Astrocyte (in vitro differentiated cells and primary cell): Measurements from ENCODE around the gene SLC38A4. TPM values are rescaled to one million over a fixed set of nuclear protein-coding genes. Genes with fewer than 3 reads are reported as not detected.

ENCODE experiments used
- DNase-seq: peaks from one replicate; pipeline ENCODE4 v3.0.0-alpha.2; 2010; ENCODE audit warnings: low read depth
- FAIRE-seq: peaks from 2 replicates; lab custom pipeline; 2011; peaks lifted over from hg19 to GRCh38; lab: Jason Lieb, UNC
- H2AFZ ChIP-seq: 2 replicates; pipeline ENCODE4 v1.6.0; 2012; ENCODE audit warnings: low read depth, low read length, inconsistent platforms
- H3K27ac ChIP-seq: 2 replicates; pipeline ENCODE4 v1.5.1; 2011; ENCODE audit warnings: low read depth, low read length, inconsistent platforms
- H3K27me3 ChIP-seq: 2 replicates; pipeline ENCODE4 v1.6.0; 2011; ENCODE audit warnings: low read length, inconsistent platforms; ENCODE audit not compliant: insufficient read depth
- H3K36me3 ChIP-seq: 2 replicates; pipeline ENCODE4 v1.5.1; 2011; ENCODE audit warnings: low read length, inconsistent platforms; ENCODE audit not compliant: insufficient read depth
- H3K4me1 ChIP-seq: 2 replicates; pipeline ENCODE4 v1.5.1; 2011; ENCODE audit warnings: low read length, inconsistent platforms; ENCODE audit not compliant: insufficient read depth
- H3K4me2 ChIP-seq: 2 replicates; pipeline ENCODE4 v1.6.0; 2012; ENCODE audit warnings: low read length, inconsistent platforms
- H3K4me3 ChIP-seq: 2 replicates; pipeline ENCODE4 v1.5.1; 2011; ENCODE audit warnings: low read depth, mild to moderate bottlenecking, low read length, inconsistent platforms; ENCODE audit not compliant: insufficient read depth
- H3K79me2 ChIP-seq: 2 replicates; pipeline ENCODE4 v1.6.0; 2012; ENCODE audit warnings: mild to moderate bottlenecking, low read length, inconsistent platforms; ENCODE audit not compliant: insufficient read depth
- H3K9ac ChIP-seq: 2 replicates; pipeline ENCODE4 v1.6.0; 2012; ENCODE audit warnings: mild to moderate bottlenecking, low read length, inconsistent platforms
- H3K9me3 ChIP-seq: 2 replicates; pipeline ENCODE4 v1.5.1; 2012; ENCODE audit warnings: low read depth, mild to moderate bottlenecking, low read length, inconsistent platforms; ENCODE audit not compliant: insufficient read depth
- H4K20me1 ChIP-seq: 2 replicates; pipeline ENCODE4 v1.6.0; 2012; ENCODE audit warnings: low read length, inconsistent platforms; ENCODE audit not compliant: insufficient read depth
- H3K27ac Mint-ChIP-seq: one replicate; pipeline ENCODE4 v1.8.0; 2021; ENCODE audit warnings: mild to moderate bottlenecking, mixed read lengths; ENCODE audit not compliant: unreplicated experiment
- H3K27me3 Mint-ChIP-seq: one replicate; pipeline ENCODE4 v1.8.0; 2021; ENCODE audit warnings: low read depth, mixed read lengths; ENCODE audit not compliant: unreplicated experiment
- H3K36me3 Mint-ChIP-seq: one replicate; pipeline ENCODE4 v1.8.0; 2021; ENCODE audit warnings: low read depth, mixed read lengths; ENCODE audit not compliant: unreplicated experiment
- H3K4me1 Mint-ChIP-seq: one replicate; pipeline ENCODE4 v1.8.0; 2021; ENCODE audit warnings: low read depth, mixed read lengths; ENCODE audit not compliant: unreplicated experiment
- H3K4me3 Mint-ChIP-seq: one replicate; pipeline ENCODE4 v1.8.0; 2021; ENCODE audit warnings: mild to moderate bottlenecking, moderate library complexity, mixed read lengths; ENCODE audit not compliant: unreplicated experiment
- H3K9me3 Mint-ChIP-seq: one replicate; pipeline ENCODE4 v1.8.0; 2021; ENCODE audit warnings: mild to moderate bottlenecking, mixed read lengths; ENCODE audit not compliant: unreplicated experiment
- EZH2 ChIP-seq: IDR thresholded peaks from 2 replicates; pipeline ENCODE4 v1.6.1; 2012; ENCODE audit warnings: mild to moderate bottlenecking, low read length, inconsistent platforms; ENCODE audit not compliant: insufficient read depth
- total RNA-seq: library from RNA; stranded (reverse); gene quantifications from 2 replicates; pipeline ENCODE4 v1.2.1, GENCODE V29; 2021
- TF ChIP-seq, protein P1 (sequence below): IDR thresholded peaks from 2 replicates; pipeline ENCODE4 v1.5.1; 2011; ENCODE audit warnings: low read depth, mild to moderate bottlenecking, inconsistent platforms, low read length, moderate library complexity; ENCODE audit not compliant: insufficient read depth

The SLC38A4 gene
- total RNA-seq, 1 donor from 2014 or later = 1.6 TPM

DNA sequence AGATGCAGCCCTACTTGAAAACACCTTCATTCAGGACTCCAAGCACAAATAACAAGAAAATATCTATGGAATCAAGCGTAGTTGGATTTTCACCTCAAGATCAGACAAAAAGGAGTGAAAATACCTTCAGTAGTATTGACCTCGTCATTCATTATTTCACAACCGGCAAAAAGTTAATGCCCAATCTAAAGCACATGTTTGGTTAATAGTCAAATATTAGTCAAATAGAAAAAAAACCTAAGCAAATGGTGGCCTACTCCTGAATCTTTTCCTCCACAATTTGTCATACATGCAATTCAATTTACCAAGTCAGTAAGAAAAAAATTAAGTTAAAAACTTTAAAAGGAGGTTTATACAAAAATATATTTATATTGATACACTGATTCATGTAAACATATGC is 50.0 kb downstream of the SLC38A4 start:
- Mint-ChIP-seq H3K27ac (no peak overlapping the region), H3K4me3 (no peak overlapping the region), H3K4me1 (peaks cover 29% of the 10 kb centered on the region), H3K9me3 (no peaks in the 10 kb centered on the region), H3K27me3 (no peaks in the 10 kb centered on the region), H3K36me3 (no peaks in the 10 kb centered on the region)
- H3K9me3 ChIP-seq = no peaks in the 10 kb centered on the region
- H3K4me1 ChIP-seq = peaks cover 20% of the 10 kb centered on the region
- FAIRE-seq = no peak
- H3K4me2 ChIP-seq = no peak overlapping the region
- H2AFZ ChIP-seq = no peak overlapping the region
- H3K27ac ChIP-seq = no peak overlapping the region
- no peak for DNase-seq
- H4K20me1 ChIP-seq = no peaks in the 10 kb centered on the region
- no peaks in the 10 kb centered on the region for H3K36me3 ChIP-seq
- H3K79me2 ChIP-seq = no peaks in the 10 kb centered on the region
- no peak overlapping the region for H3K4me3 ChIP-seq
- H3K9ac ChIP-seq = no peak overlapping the region
- TF ChIP-seq, protein P1, sequence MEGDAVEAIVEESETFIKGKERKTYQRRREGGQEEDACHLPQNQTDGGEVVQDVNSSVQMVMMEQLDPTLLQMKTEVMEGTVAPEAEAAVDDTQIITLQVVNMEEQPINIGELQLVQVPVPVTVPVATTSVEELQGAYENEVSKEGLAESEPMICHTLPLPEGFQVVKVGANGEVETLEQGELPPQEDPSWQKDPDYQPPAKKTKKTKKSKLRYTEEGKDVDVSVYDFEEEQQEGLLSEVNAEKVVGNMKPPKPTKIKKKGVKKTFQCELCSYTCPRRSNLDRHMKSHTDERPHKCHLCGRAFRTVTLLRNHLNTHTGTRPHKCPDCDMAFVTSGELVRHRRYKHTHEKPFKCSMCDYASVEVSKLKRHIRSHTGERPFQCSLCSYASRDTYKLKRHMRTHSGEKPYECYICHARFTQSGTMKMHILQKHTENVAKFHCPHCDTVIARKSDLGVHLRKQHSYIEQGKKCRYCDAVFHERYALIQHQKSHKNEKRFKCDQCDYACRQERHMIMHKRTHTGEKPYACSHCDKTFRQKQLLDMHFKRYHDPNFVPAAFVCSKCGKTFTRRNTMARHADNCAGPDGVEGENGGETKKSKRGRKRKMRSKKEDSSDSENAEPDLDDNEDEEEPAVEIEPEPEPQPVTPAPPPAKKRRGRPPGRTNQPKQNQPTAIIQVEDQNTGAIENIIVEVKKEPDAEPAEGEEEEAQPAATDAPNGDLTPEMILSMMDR = no peak
- TF ChIP-seq EZH2 = no peak
- H3K27me3 ChIP-seq = no peaks in the 10 kb centered on the region

GRCh38 chr12:46774322-46774633 is 51.5 kb downstream of the SLC38A4 start:
- no peaks in the 10 kb centered on the region for H3K27me3 Mint-ChIP-seq
- Histone ChIP-seq H3K9me3 (no peaks in the 10 kb centered on the region), H2AFZ (no peak overlapping the region), H3K27ac (no peak overlapping the region), H4K20me1 (no peaks in the 10 kb centered on the region), H3K4me1 (peaks cover 24% of the 10 kb centered on the region), H3K4me2 (peak overlapping the region; percentile 30), H3K79me2 (no peaks in the 10 kb centered on the region), H3K4me3 (no peak overlapping the region), H3K27me3 (no peaks in the 10 kb centered on the region), H3K36me3 (no peaks in the 10 kb centered on the region), H3K9ac (no peak overlapping the region)
- no peaks in the 10 kb centered on the region for H3K9me3 Mint-ChIP-seq
- H3K27ac Mint-ChIP-seq = peak overlapping the region; percentile 24
- no peak overlapping the region for H3K4me3 Mint-ChIP-seq
- no peaks in the 10 kb centered on the region for H3K36me3 Mint-ChIP-seq
- TF ChIP-seq, protein P1 = no peak
- no peak for TF ChIP-seq EZH2
- H3K4me1 Mint-ChIP-seq = peaks cover 39% of the 10 kb centered on the region
- FAIRE-seq (no peak), DNase-seq (no peak)

- peak overlapping the region; percentile 30 for H3K4me2 ChIP-seq
- no peaks in the 10 kb centered on the region for H3K9me3 ChIP-seq
- DNase-seq (peak; percentile 39), FAIRE-seq (peak; percentile 55)
- no peaks in the 10 kb centered on the region for H3K27me3 Mint-ChIP-seq
- H3K27ac ChIP-seq = no peak overlapping the region
- H3K9me3 Mint-ChIP-seq = no peaks in the 10 kb centered on the region
- H3K36me3 ChIP-seq = no peaks in the 10 kb centered on the region
- H3K36me3 Mint-ChIP-seq = no peaks in the 10 kb centered on the region
- H3K27me3 ChIP-seq = no peaks in the 10 kb centered on the region
- no peak overlapping the region for H3K4me3 Mint-ChIP-seq
- H3K4me3 ChIP-seq = no peak overlapping the region
- peaks cover 24% of the 10 kb centered on the region for H3K4me1 ChIP-seq
- H3K9ac ChIP-seq = no peak overlapping the region
- TF ChIP-seq EZH2 = no peak
- TF ChIP-seq, protein P1 = no peak
- H2AFZ ChIP-seq = no peak overlapping the region
- H4K20me1 ChIP-seq = no peaks in the 10 kb centered on the region
- H3K79me2 ChIP-seq = no peaks in the 10 kb centered on the region
- H3K27ac Mint-ChIP-seq = no peak overlapping the region
- peaks cover 39% of the 10 kb centered on the region for H3K4me1 Mint-ChIP-seq
Measured at GRCh38 chr12:46773586-46774321, 52.0 kb downstream of the SLC38A4 start.
